GM12891 (cell line): ENCODE results near the gene ZKSCAN2. TPM values are rescaled to one million over a fixed set of nuclear protein-coding genes. Genes with fewer than 3 reads are reported as not detected.
A peak's percentile ranks its signal among the peaks of the same experiment; 100 is the strongest.

Source experiments
- DNase-seq: peaks from one replicate; pipeline ENCODE4 v3.0.0; 2011; ENCODE audit warnings: low spot score; ENCODE audit not compliant: insufficient read length
- FAIRE-seq: peaks from 2 replicates; lab custom pipeline; 2011; peaks lifted over from hg19 to GRCh38; lab: Jason Lieb, UNC
- PAX5 ChIP-seq: IDR thresholded peaks from 2 replicates; pipeline ENCODE4 v1.6.1; 2011; ENCODE audit warnings: low read length, moderate library complexity, mild to moderate bottlenecking; ENCODE audit not compliant: insufficient read depth, severe bottlenecking
- POLR2A ChIP-seq: IDR thresholded peaks from 2 replicates; pipeline ENCODE4 v1.6.1; 2011; ENCODE audit warnings: low read depth, low read length, control low read depth
- POLR2AphosphoS5 ChIP-seq: IDR thresholded peaks from 2 replicates; pipeline ENCODE4 v1.6.1; 2011; ENCODE audit warnings: low read depth, low read length, control low read depth
- POU2F2 ChIP-seq: IDR thresholded peaks from 2 replicates; pipeline ENCODE4 v1.6.1; 2011; ENCODE audit warnings: low read depth, mild to moderate bottlenecking, control low read depth, low read length, moderate library complexity
- SPI1 ChIP-seq: IDR thresholded peaks from 2 replicates; pipeline ENCODE4 v1.6.1; 2011; ENCODE audit warnings: low read depth, low read length, control low read depth
- TAF1 ChIP-seq: IDR thresholded peaks from 2 replicates; pipeline ENCODE4 v1.6.1; 2011; ENCODE audit warnings: low read depth, low read length, control low read depth
- polyA plus RNA-seq: library from polyadenylated mRNA; unstranded; fragments of >200 nt; gene quantifications from one replicate; pipeline ENCODE4 v1.2.1, GENCODE V29; 2012; ENCODE audit warnings: low read depth, missing spikeins, inconsistent platforms; ENCODE audit not compliant: missing spikeins

ZKSCAN2 gene
- polyA plus RNA-seq, result 1.6 TPM

DNA sequence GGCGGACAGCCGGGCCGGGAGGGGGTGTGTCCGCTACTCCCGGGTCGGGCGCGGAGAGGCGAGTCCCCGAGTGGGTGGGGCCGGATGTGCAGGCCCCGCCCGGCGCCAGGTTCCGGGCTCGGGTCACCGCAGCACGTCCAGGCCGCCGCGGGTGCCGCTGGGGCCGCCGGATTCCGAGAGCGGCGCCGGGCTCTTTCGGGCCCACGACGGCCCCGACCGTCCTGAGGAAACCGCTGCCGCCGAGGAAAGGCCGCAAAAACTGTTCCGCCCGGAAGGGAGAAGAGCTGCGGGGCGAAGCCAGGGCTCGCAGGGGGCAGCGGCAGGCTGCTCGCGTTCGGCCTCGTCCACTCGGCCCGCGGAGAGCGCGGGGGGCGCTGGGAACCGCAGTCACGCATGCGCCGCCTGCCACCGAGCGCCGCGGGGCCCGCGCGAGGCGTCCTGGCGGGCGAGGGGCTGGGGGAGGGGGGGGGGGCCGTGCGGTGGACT, at the start of gene ZKSCAN2:
ZKSCAN2 (minus strand) TSS at position 376 of the 486 bp plus-strand sequence. CDS start 718 bp downstream, outside the sequence.
- FAIRE-seq (peak; percentile 92), DNase-seq (peak; percentile 80)
- TF ChIP-seq POLR2A (peak; percentile 79), POLR2AphosphoS5 (0 out of 2 replicates have a peak, but pooled peaks have one; percentile 45), TAF1 (no peak), PAX5 (no peak), POU2F2 (peak; percentile 52; the same call in 1 of the 2 replicates), SPI1 (no peak)

- no peak for DNase-seq
- TF ChIP-seq POLR2AphosphoS5 (no peak), PAX5 (no peak), POLR2A (no peak), TAF1 (no peak), POU2F2 (no peak), SPI1 (no peak)
- no peak for FAIRE-seq
Observed at GRCh38 chr16:25299792-25300590, 42.3 kb upstream of the ZKSCAN2 start.

- peak; percentile 13 for FAIRE-seq
- TF ChIP-seq PAX5 (no peak), TAF1 (no peak), POLR2A (no peak), POLR2AphosphoS5 (no peak), SPI1 (no peak)
- DNase-seq, result no peak
Observed at GRCh38 chr16:25298165-25298872, 40.7 kb upstream of the ZKSCAN2 start.

DNA sequence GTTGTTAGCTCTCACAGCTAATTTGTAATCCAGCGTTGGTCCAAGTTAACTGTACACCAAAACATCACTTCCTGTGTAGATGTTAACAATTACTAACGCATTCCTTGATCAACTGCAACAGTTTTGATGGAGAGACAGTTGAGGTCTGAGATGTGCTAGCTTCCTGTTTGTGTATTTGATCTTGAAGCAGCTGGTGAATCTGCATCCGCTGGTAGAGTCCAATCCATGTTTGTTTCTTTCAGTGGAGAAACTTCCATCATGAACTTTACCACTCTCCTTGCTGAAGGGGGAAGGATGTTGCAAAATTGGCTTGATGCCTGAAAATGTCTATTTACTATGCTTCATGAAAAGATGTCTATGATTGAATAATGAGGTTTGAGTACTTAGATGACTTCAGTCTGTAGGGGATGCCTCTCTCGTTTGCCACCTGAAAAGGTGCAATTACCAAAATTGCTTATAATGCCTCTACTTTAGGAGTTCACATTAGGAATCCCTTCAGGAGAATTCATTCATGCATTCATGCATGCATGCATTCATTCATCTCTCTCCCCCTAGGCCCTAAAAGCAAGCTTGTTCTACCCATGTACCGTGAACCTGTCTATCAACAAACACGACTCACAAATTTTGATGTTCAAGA, 39.6 kb upstream of the ZKSCAN2 start:
- DNase-seq (no peak), FAIRE-seq (no peak)
- TF ChIP-seq SPI1 (no peak), POLR2AphosphoS5 (no peak), POLR2A (no peak), TAF1 (no peak), PAX5 (no peak), POU2F2 (no peak)

DNA sequence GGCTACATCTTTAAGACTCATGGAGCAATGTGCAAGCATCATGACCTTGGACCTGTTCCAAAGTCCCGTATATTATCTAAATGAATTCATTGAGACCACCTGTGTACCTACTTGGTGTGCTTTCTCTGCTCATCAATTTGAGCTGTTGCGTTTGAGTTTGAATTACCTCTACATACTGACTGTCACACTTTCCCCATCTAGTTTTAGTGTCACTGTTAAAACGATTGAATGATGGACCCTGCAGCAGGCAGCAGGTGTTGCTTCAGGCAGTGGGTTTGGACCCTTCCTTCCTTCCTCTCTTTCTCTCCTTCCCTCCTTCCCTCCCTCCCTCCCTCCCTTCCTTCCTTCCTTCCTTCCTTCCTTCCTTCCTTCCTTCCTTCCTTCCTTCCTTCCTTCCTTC, 33.9 kb upstream of the ZKSCAN2 start:
- DNase-seq (no peak), FAIRE-seq (no peak)
- TF ChIP-seq POLR2AphosphoS5, result no peak

DNA sequence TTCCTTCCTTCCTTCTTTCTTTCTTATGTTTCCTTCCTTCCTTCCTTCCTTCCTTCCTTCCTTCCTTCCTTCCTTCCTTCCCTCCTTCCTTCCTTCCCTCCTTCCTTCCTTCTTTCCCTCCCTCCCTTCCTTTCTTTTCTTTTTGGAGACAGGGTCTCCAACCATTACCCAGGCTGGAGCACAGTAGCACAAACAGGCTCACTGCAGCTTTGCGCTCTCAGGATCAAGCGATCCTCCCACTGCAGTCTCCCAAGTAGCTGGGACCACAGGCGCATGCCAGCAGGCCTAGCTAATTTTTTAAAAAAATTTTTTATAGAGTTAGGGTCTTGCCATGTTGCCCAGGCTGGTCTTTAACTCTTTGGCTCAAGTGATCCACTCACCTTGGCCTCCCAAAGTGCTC, 31.8 kb upstream of the ZKSCAN2 start:
- DNase-seq (no peak), FAIRE-seq (no peak)
- TF ChIP-seq PAX5 (no peak), POU2F2 (no peak), SPI1 (no peak), POLR2A (no peak), TAF1 (no peak), POLR2AphosphoS5 (no peak)

DNA sequence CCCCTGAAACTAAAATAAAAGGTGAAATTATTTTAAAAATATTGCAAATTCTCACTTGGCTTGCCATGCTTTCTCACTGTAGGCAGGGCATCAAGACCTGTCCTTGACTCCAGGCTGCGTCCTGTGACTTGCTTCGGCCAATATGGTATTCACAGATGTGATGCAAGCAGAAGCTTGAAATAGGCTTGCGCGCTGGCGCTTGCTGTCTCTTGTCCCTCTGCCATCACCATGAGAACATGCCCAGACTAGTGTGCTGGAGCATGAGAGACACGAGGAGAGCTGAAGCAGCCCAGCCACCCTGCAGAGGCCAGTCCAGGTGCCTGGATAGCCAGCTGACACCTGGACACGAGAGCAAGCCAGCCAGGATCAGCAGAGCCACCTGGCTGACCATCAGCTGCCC, 21.8 kb upstream of the ZKSCAN2 start:
- FAIRE-seq (no peak), DNase-seq (no peak)
- no peak for TF ChIP-seq TAF1
- no peak for TF ChIP-seq PAX5
- TF ChIP-seq POLR2A, result no peak
- no peak for TF ChIP-seq POLR2AphosphoS5
- TF ChIP-seq POU2F2, result no peak
- TF ChIP-seq SPI1, result no peak

GRCh38 chr16:25271421-25271820, 13.8 kb upstream of the ZKSCAN2 start:
- FAIRE-seq, result no peak
- no peak for DNase-seq
- TF ChIP-seq POU2F2 (no peak), SPI1 (no peak), POLR2A (no peak), PAX5 (no peak), TAF1 (no peak), POLR2AphosphoS5 (no peak)

DNA sequence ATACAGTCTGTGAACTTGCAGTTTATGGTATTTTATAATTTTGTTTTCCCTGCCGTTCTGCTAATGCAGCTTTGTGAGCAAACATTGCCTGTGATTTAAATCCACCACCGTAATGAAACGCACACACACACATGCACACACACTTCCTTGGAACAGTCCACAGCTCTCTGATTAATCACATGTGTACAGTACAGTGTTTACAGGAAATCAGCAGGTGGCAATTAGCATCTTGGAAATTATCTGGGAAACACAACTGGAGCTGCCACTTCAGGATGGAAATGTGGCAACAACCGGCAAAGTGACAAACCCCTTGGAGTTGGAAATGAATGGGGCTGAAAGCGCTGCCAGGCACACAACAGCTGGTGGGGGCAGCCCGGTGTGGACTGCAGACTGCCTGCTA, 12.9 kb upstream of the ZKSCAN2 start:
- DNase-seq (no peak), FAIRE-seq (no peak)
- TF ChIP-seq POLR2A (no peak), POU2F2 (no peak), PAX5 (no peak), TAF1 (no peak), SPI1 (no peak), POLR2AphosphoS5 (no peak)
